ENCODE results near the gene CXCR4.

GRCh38 chr2:136164280-136164776 lies 46.4 kb upstream of the CXCR4 start:
- TF ChIP-seq POLR2AphosphoS5 (IDR thresholded peaks at IDR 0.05; ENCODE audit: borderline replicate concordance, low read depth, low read length) (no peak), EZH2 (IDR thresholded peaks at IDR 0.05) (no peak), FOXP2 (optimal IDR thresholded peaks at IDR 0.05; ENCODE audit: control extremely low read depth, extremely low read length, insufficient read depth) (no peak)

All from SK-N-MC (cell line).